ENCODE results near the gene OR7G2.

DNA sequence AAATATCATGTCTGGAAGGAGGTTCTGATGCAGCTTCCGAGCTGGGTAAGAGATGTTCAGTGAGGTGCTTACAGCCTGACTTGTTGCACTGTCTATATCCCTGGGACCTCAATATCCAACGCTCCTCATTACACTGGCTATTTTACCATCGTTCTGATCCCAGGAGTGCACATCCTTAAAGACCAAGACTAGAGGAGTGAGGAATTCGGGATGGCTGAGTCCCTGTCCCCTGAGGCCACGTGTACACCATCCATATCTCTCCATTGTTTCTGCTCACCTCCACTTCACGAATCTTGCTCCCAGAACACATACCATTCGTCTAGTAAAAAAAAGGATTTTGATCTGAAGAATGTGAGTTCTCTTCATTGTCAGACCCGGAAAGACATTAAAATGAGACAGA, at the start of gene OR7G2:
- TF ChIP-seq, protein P1, sequence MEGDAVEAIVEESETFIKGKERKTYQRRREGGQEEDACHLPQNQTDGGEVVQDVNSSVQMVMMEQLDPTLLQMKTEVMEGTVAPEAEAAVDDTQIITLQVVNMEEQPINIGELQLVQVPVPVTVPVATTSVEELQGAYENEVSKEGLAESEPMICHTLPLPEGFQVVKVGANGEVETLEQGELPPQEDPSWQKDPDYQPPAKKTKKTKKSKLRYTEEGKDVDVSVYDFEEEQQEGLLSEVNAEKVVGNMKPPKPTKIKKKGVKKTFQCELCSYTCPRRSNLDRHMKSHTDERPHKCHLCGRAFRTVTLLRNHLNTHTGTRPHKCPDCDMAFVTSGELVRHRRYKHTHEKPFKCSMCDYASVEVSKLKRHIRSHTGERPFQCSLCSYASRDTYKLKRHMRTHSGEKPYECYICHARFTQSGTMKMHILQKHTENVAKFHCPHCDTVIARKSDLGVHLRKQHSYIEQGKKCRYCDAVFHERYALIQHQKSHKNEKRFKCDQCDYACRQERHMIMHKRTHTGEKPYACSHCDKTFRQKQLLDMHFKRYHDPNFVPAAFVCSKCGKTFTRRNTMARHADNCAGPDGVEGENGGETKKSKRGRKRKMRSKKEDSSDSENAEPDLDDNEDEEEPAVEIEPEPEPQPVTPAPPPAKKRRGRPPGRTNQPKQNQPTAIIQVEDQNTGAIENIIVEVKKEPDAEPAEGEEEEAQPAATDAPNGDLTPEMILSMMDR (IDR thresholded peaks at IDR 0.05; ENCODE audit: low read depth, low read length): no peak
- TF ChIP-seq EZH2phosphoT487 (IDR thresholded peaks at IDR 0.05; ENCODE audit: low read depth): no peak

Data from OCI-LY3 (cell line).